Heart left ventricle (tissue), 13 donors: ENCODE data around the gene ZNF200.

Experiments used
- POLR2A ChIP-seq, 2 donors: fragments of 450-650 bp; IDR thresholded peaks; one replicate each; pipeline ENCODE4 v1.6.1; 2017; ENCODE audit warnings: antibody characterized with exemption in 2 of 2, mild to moderate bottlenecking in 2 of 2, moderate library complexity in 2 of 2
- TF ChIP-seq, protein P1 (sequence below), 12 donors: fragments of 200-600 bp; sonication (generic) in 4 of 12; IDR thresholded peaks; one replicate each; pipeline versions ENCODE4 v1.5.0 to v1.8.0; 2018 to 2022; ENCODE audit warnings: antibody characterized with exemption in 12 of 12, mild to moderate bottlenecking in 5 of 12
- donor health status: ischemic (EF 13 %, LVEDD 7.1; RV severe dilation, severe dysfunction).
- donor health status: DM: no; HTN: yes; CAD: no.
- donor health status: DM: no; HTN: no; CAD: no.
- donor health status: ischemic (EF 25% LVEDD 6.9; RV normal size, moderate dysfunction).
- donor health status: ischemic (EF 25% LVEDD 5.7; RV mildly dilated, moderate dysfunction).
- donor health status: ischemic (EF 35%, LVEDD 5.7; RV mildly dilated, moderate dysfunction).
- donor health status: nonischemic (EF 11% LVEDD 7.7; RV severe dilation, severe dysfunction).
- donor health status: DM: yes; HTN: yes; CAD: no.
- donor health status: PGD.
- donor health status: ischemic (EF 29% LVEDD 5.4; RV normal size, mild dysfunction).
- donor health status: nonischemic (EF 23%, LVEDD 6.1; RV moderate dilation, normal function).

DNA sequence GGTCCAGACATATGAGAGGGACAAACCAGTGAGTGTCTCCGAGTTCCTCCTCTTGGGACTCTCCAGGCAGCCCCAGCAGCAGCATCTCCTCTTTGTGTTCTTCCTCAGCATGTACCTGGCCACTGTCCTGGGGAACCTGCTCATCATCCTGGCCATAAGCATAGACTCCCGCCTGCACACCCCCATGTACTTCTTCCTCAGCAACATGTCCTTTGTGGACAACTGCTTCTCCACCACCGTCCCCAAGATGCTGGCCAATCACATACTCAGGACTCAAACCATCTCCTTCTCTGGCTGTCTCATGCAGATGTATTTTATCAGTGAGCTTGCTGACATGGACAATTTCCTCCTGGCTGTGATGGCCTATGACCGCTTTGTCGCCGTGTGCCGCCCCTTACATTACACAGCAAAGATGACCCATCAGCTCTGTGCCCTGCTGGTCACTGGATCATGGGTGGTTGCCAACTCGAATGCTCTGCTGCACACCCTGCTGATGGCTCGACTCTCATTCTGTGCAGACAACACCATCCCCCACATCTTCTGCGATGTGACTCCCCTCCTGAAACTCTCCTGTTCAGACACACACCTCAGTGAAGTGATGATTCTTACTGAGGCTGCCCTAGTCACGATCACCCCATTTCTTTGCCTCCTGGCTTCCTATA is 19.2 kb downstream of the ZNF200 start:
- TF ChIP-seq, protein P1, sequence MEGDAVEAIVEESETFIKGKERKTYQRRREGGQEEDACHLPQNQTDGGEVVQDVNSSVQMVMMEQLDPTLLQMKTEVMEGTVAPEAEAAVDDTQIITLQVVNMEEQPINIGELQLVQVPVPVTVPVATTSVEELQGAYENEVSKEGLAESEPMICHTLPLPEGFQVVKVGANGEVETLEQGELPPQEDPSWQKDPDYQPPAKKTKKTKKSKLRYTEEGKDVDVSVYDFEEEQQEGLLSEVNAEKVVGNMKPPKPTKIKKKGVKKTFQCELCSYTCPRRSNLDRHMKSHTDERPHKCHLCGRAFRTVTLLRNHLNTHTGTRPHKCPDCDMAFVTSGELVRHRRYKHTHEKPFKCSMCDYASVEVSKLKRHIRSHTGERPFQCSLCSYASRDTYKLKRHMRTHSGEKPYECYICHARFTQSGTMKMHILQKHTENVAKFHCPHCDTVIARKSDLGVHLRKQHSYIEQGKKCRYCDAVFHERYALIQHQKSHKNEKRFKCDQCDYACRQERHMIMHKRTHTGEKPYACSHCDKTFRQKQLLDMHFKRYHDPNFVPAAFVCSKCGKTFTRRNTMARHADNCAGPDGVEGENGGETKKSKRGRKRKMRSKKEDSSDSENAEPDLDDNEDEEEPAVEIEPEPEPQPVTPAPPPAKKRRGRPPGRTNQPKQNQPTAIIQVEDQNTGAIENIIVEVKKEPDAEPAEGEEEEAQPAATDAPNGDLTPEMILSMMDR (IDR thresholded peaks at IDR 0.05): no peak
- TF ChIP-seq POLR2A (IDR thresholded peaks at IDR 0.05): no peak
